ENCODE results near the gene HLA-G. TPM values are rescaled to one million over a fixed set of nuclear protein-coding genes. Genes with fewer than 3 reads are reported as not detected.

Gene HLA-G
- total RNA-seq, 1 donor from 2014 or later = not detected

DNA sequence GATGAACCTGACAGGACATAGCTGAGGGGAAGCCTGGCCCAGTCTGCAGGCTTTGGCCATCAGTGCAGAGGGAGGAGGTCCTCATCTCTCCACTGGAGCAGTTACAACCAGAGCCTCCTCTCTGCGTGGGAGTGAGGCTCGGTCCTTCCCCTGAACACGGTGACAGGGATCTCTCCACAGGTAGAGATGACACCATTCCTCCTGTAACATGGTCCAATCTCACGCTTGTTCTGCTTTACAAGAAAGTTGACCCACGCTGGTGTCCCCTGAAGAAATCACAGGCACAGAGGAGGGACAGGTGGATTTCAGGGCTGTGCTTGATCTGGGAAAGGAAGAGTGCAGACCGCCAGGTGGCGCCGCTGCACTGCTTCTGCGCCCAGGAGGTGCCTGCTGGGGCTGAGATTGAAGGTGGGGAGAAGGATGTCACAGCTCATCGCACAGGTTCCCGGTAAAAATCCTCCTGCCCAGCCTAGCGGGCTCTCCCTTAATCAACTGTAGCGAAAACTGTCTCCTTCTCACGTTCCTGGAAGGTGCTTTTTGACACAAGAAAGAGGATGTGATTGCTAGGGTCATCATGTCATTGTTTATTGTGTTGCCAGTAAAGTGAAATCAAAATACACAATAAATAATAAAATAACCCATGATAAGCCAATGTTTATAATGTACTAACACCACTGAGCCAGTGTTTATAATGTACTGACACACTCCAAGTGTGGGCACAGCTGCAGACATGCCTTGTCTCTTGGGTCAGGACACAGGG is 20.4 kb downstream of the HLA-G start:
- no peaks in the 10 kb centered on the region for H3K4me1 Mint-ChIP-seq (ENCODE audit: low read depth, unreplicated experiment)

DNA sequence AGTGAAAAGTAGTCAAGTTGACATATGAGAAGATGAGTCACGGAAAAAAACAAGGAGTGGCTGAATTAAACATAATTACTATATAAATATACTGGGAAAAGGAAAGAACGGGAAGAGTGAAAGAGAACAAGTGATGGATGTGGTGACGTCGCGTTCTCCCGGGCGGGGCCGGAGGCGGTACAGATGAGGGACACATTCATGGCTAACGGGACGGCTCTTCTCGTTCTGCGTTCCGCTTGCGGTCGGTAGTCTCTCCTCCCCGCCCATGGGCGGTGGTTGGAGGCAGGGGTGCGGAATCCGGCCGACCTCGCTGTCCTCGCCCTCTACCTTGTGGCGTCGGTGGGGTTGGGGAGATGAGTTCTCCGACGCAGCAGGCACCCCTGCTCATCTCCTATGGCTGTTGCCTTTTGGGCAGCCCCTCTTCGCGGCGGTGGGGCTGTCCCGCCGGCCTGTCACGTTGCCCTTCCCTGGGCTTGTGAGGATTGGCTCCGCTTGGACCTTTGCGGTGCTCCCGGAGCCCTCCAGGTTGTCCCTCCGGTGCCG is 22.5 kb downstream of the HLA-G start:
- TF ChIP-seq, protein P1, sequence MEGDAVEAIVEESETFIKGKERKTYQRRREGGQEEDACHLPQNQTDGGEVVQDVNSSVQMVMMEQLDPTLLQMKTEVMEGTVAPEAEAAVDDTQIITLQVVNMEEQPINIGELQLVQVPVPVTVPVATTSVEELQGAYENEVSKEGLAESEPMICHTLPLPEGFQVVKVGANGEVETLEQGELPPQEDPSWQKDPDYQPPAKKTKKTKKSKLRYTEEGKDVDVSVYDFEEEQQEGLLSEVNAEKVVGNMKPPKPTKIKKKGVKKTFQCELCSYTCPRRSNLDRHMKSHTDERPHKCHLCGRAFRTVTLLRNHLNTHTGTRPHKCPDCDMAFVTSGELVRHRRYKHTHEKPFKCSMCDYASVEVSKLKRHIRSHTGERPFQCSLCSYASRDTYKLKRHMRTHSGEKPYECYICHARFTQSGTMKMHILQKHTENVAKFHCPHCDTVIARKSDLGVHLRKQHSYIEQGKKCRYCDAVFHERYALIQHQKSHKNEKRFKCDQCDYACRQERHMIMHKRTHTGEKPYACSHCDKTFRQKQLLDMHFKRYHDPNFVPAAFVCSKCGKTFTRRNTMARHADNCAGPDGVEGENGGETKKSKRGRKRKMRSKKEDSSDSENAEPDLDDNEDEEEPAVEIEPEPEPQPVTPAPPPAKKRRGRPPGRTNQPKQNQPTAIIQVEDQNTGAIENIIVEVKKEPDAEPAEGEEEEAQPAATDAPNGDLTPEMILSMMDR (IDR thresholded peaks at IDR 0.05; ENCODE audit: partially characterized antibody, unreplicated experiment) = no peak
- Mint-ChIP-seq H3K4me3 (ENCODE audit: unreplicated experiment) (no peak overlapping the region), H3K27me3 (ENCODE audit: unreplicated experiment) (no peaks in the 10 kb centered on the region), H3K36me3 (ENCODE audit: unreplicated experiment) (no peaks in the 10 kb centered on the region), H3K4me1 (ENCODE audit: low read depth, unreplicated experiment) (no peaks in the 10 kb centered on the region), H3K9me3 (ENCODE audit: unreplicated experiment) (no peaks in the 10 kb centered on the region), H3K27ac (ENCODE audit: unreplicated experiment) (no peak overlapping the region)
- no peak for DNase-seq

More for the DNA sequence above, 20.4 kb downstream of the HLA-G start:
- Mint-ChIP-seq H3K36me3 (ENCODE audit: unreplicated experiment) (no peaks in the 10 kb centered on the region), H3K9me3 (ENCODE audit: unreplicated experiment) (no peaks in the 10 kb centered on the region), H3K27me3 (ENCODE audit: unreplicated experiment) (no peaks in the 10 kb centered on the region), H3K27ac (ENCODE audit: unreplicated experiment) (no peak overlapping the region), H3K4me3 (ENCODE audit: unreplicated experiment) (no peak overlapping the region)
- TF ChIP-seq, protein P1 (IDR thresholded peaks at IDR 0.05; ENCODE audit: partially characterized antibody, unreplicated experiment) = peak; percentile 90
- peak; percentile 88 for DNase-seq

DNA sequence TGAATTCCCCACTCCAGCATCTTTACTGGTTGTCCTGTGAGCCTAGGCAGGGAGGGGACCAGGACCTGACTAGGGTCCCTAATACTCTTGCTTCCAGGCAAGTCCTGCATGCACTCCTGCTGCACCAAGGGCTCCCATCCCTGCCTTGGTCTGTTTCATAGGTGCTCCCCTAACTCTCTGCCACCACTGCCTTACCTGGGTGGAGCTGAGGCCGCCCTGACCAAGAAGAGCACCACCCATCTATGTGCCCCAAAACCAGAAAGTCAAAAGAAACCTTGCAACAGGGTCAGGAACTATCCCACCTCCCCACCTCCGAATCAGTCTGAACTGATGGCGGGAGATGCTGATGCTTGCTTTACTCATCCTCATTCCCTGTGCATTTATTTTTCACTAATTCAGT is 23.6 kb downstream of the HLA-G start:
- no peak for DNase-seq
- H3K9me3 Mint-ChIP-seq (ENCODE audit: unreplicated experiment) = no peaks in the 10 kb centered on the region
- TF ChIP-seq, protein P1 (IDR thresholded peaks at IDR 0.05; ENCODE audit: partially characterized antibody, unreplicated experiment) = no peak
- H3K27me3 Mint-ChIP-seq (ENCODE audit: unreplicated experiment) = peaks cover 1% of the 10 kb centered on the region
- no peak overlapping the region for H3K4me3 Mint-ChIP-seq (ENCODE audit: unreplicated experiment)
- H3K36me3 Mint-ChIP-seq (ENCODE audit: unreplicated experiment) = no peaks in the 10 kb centered on the region
- no peak overlapping the region for H3K27ac Mint-ChIP-seq (ENCODE audit: unreplicated experiment)
- H3K4me1 Mint-ChIP-seq (ENCODE audit: low read depth, unreplicated experiment) = no peaks in the 10 kb centered on the region

DNA sequence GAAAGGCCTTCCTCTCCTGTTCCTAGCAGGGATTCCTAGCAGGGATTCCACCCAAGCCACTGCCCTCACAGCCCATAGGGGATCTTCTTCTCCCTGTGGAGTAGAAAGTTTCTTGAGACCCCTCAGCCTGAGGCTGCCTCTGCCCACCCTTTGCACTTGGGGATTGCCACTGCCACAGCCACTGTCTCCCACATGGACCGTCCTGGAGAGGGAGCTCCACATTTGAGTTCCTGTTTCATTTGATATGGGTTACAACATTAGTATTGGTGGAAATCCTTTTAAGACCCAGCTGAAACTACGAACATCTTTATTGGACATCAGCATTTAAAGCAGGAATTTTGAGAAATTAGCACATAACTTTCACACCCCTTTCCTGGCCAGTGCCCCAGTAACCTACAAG is 25.6 kb downstream of the HLA-G start:
- Mint-ChIP-seq H3K9me3 (ENCODE audit: unreplicated experiment) (no peaks in the 10 kb centered on the region), H3K27ac (ENCODE audit: unreplicated experiment) (no peak overlapping the region), H3K36me3 (ENCODE audit: unreplicated experiment) (no peaks in the 10 kb centered on the region), H3K4me1 (ENCODE audit: low read depth, unreplicated experiment) (no peaks in the 10 kb centered on the region), H3K27me3 (ENCODE audit: unreplicated experiment) (peaks cover 1% of the 10 kb centered on the region), H3K4me3 (ENCODE audit: unreplicated experiment) (no peak overlapping the region)
- DNase-seq = no peak
- TF ChIP-seq, protein P1 (IDR thresholded peaks at IDR 0.05; ENCODE audit: partially characterized antibody, unreplicated experiment) = no peak

DNA sequence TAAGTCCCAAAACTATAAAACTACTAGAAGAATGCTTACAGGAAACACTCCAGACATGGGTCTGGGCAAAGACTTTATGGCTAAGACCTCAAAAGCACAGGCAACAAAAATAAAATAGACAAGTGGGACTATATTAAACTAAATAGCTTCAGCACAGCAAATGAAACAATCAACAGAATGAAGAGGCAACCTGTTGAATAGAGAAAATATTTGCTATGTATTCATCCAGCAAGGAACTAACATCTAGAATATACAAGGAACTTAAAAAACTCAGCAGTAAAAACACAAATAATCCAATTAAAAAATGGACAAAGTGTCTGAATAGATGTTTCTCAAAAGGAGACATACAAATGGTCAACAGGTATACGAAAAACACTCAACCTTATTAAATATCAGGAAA is 30.4 kb downstream of the HLA-G start:
- Mint-ChIP-seq H3K4me3 (ENCODE audit: unreplicated experiment) (no peak overlapping the region), H3K27me3 (ENCODE audit: unreplicated experiment) (peaks cover 1% of the 10 kb centered on the region), H3K4me1 (ENCODE audit: low read depth, unreplicated experiment) (no peaks in the 10 kb centered on the region), H3K36me3 (ENCODE audit: unreplicated experiment) (no peaks in the 10 kb centered on the region), H3K9me3 (ENCODE audit: unreplicated experiment) (no peaks in the 10 kb centered on the region), H3K27ac (ENCODE audit: unreplicated experiment) (no peak overlapping the region)
- TF ChIP-seq, protein P1 (IDR thresholded peaks at IDR 0.05; ENCODE audit: partially characterized antibody, unreplicated experiment) = no peak
- DNase-seq = no peak
